Kidney (tissue), 14 donors: Measurements from ENCODE around the gene ZNF516. TPM values are rescaled to one million over a fixed set of nuclear protein-coding genes. Genes with fewer than 3 reads are reported as not detected.

ENCODE experiments used
- DNase-seq, 5 donors: peaks; one replicate each; pipeline ENCODE4 v3.0.0-alpha.2; 2013 to 2020
- FAIRE-seq: peaks from 2 replicates; lab custom pipeline; 2012; peaks lifted over from hg19 to GRCh38; lab: Jason Lieb, UNC
- H3K27ac ChIP-seq, 2 donors: one replicate each; pipeline ENCODE4 v1.7.0; 2013; ENCODE audit warnings: low read depth in 2 of 2, low read length in 2 of 2, inconsistent platforms in 1 of 2
- H3K27me3 ChIP-seq: one replicate; pipeline ENCODE4 v1.7.1; 2013; ENCODE audit warnings: low read length, inconsistent platforms; ENCODE audit not compliant: control insufficient read depth, insufficient read depth
- H3K36me3 ChIP-seq, 3 donors: one replicate each; pipeline versions ENCODE4 v1.7.0 to v1.7.1; 2013; ENCODE audit warnings: low read length in 3 of 3, control low read depth in 1 of 3, inconsistent platforms in 1 of 3; ENCODE audit not compliant: insufficient read depth in 3 of 3, control insufficient read depth in 2 of 3
- H3K4me1 ChIP-seq, 3 donors: one replicate each; pipeline versions ENCODE4 v1.7.0 to v1.7.1; 2013; ENCODE audit warnings: low read length in 3 of 3, inconsistent platforms in 1 of 3, low read depth in 1 of 3; ENCODE audit not compliant: control insufficient read depth in 2 of 3, insufficient read depth in 2 of 3
- H3K4me3 ChIP-seq, 3 donors: one replicate each; pipeline versions ENCODE4 v1.7.0 to v1.8.1; 2013; ENCODE audit warnings: low read length in 3 of 3, control low read depth in 1 of 3, inconsistent platforms in 1 of 3
- H3K9ac ChIP-seq, 3 donors: one replicate each; pipeline versions ENCODE4 v1.7.0 to v1.7.1; 2013; ENCODE audit warnings: low read length in 3 of 3, control low read depth in 1 of 3, inconsistent platforms in 1 of 3
- H3K9me3 ChIP-seq, 3 donors: one replicate each; pipeline versions ENCODE4 v1.7.0 to v1.7.1; 2013; ENCODE audit warnings: low read length in 3 of 3, control low read depth in 1 of 3, inconsistent platforms in 1 of 3; ENCODE audit not compliant: control insufficient read depth in 2 of 3, insufficient read depth in 1 of 3
- CTCF ChIP-seq: IDR thresholded peaks from 3 replicates; pipeline ENCODE4 v1.5.1; 2012; ENCODE audit warnings: mild to moderate bottlenecking, moderate library complexity, borderline replicate concordance; ENCODE audit not compliant: insufficient read depth; ENCODE audit errors: extremely low read depth
- intact Hi-C: fragments of 100-400 bp; cut with DNase I; formaldehyde crosslinking; loops from one replicate; pipeline ENCODE4 v1.11.1; 2022
- polyA plus RNA-seq: library from polyadenylated mRNA; stranded (reverse); fragments of 350-450 nt; fragmentation: Illumina TruSeq; extraction: RNeasy Lipid Tissue Mini Kit (QIAGEN cat#74804); gene quantifications from one replicate; pipeline ENCODE4 v1.2.3, GENCODE V29; 2014; ENCODE audit warnings: low read depth, low replicate concordance; ENCODE audit not compliant: insufficient read depth
- total RNA-seq: library from RNA; stranded (reverse); fragmentation: NEBNext Ultra II Directional; extraction: Animal tissue kit (Norgen Biotek cat#: 25700); gene quantifications from one replicate; pipeline ENCODE4 v1.2.1, GENCODE V29; 2021
- donor health status: control.
- donor health status: control.
- donor health status: control.
- donor health status: control.
- donor health status: control.
- donor health status: DM: yes; HTN: yes; CAD: no.
- donor health status: Normal renal cell carcinoma (clear cell type).

Gene ZNF516
- total and polyA plus RNA-seq, 2 donors from 2014 or later, result 6.7 to 28.7 TPM

DNA sequence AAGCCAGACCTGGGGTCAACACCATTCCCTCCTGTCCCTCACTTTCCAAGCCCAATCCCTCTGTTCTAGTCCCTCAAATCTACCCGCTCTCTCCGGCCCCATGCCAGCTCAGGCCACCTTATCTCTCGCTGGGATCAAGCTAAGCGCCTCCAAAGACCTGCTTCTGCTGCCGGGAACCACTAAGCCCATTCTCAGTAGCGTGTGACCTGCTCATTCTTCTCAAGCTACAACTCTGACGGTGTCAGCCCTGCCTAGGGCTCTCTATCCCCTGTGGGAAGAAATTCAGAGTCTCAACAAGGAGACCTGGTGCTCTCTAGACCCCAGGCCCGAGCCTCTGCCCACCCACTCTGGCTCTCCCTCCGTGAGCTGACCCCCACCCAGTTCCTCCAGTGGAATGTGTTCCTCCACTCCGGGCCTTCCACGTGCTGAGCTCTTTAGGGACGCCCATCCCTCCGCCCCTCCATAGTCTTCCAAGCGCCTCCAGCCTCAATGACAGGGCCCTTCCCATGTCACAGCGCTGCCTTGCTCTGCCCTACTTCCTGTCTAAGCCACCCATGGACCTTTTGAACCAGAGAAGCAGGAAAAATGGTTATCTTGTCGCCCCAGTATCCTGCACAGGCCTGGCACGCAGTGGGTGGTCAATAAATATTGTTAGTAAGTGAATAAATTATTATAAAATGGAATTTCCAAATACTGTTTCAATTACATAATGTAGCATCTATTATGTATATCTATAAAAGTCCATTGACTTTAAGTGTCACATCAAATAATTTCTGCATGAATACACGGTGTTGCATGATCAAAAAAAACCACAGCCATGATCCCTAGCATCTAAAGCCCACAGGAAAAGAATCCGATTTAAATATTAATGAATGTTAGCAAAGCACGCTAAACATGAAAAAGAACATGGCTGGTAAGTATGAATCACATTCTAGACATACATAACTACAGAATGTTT is 127.6 kb downstream of the ZNF516 start:
- Histone ChIP-seq H3K27ac (no peak overlapping the region), H3K4me3 (no peak overlapping the region), H3K4me1 (no peaks in the 10 kb centered on the region), H3K27me3 (no peaks in the 10 kb centered on the region), H3K9ac (no peak overlapping the region), H3K36me3 (peaks cover 3 to 14% (median 7%) of the 10 kb centered on the region in 3 donors), H3K9me3 (no peaks in the 10 kb centered on the region)
- FAIRE-seq, result no peak
- TF ChIP-seq CTCF, result no peak
- peak in 1 of 5 donors; percentile 31 for DNase-seq
- intact Hi-C loops, result no loop called here

GRCh38 chr18:76365561-76365960 is 129.5 kb downstream of the ZNF516 start:
- Histone ChIP-seq H3K27me3 (no peaks in the 10 kb centered on the region), H3K4me1 (no peaks in the 10 kb centered on the region), H3K4me3 (no peak overlapping the region), H3K36me3 (peaks cover 3 to 18% (median 12%) of the 10 kb centered on the region in 3 donors), H3K27ac (no peak overlapping the region), H3K9ac (no peak overlapping the region), H3K9me3 (no peaks in the 10 kb centered on the region)
- intact Hi-C loops, result no loop called here
- FAIRE-seq (no peak), DNase-seq (no peak)
- no peak for TF ChIP-seq CTCF

GRCh38 chr18:76364282-76365259 is 130.5 kb downstream of the ZNF516 start:
- Histone ChIP-seq H3K4me1 (no peaks in the 10 kb centered on the region), H3K27ac (no peak overlapping the region), H3K9me3 (no peaks in the 10 kb centered on the region), H3K36me3 (peaks cover 0 to 13% (median 6%) of the 10 kb centered on the region in 3 donors), H3K27me3 (no peaks in the 10 kb centered on the region), H3K4me3 (no peak overlapping the region), H3K9ac (no peak overlapping the region)
- FAIRE-seq (no peak), DNase-seq (peak in 1 of 5 donors; percentile 30)
- TF ChIP-seq CTCF, result no peak
- intact Hi-C loops, result no loop called here
